ENCODE results near the gene SLCO3A1.

The SLCO3A1 gene

DNA sequence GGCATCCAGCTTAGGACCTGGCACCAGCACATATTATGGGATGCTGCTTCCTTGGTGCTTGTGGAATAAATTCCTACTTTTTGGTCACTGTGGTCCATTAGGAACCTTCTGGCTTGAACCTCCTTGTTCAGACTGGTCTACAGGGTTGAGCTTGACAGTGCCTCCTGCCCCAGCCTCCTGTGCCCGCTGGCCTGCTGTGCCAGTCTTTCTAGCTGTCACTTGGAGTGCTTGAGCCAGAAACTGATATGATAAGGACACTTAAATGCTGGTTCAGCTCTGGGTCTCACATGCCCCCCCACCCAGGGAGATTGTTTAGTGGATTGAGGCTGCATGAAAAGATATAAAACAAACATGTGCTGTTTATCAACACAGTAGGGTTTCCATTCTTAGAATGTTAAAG is 147.8 kb downstream of the SLCO3A1 start:
- DNase-seq (ENCODE audit: low read depth): no peak
- TF ChIP-seq CTCF (IDR thresholded peaks at IDR 0.05; ENCODE audit: low read depth, low read length, missing control alignments): no peak

GRCh38 chr15:92002666-92003065 is 149.2 kb downstream of the SLCO3A1 start:
- no peak for DNase-seq (ENCODE audit: low read depth)
- no peak for TF ChIP-seq CTCF (IDR thresholded peaks at IDR 0.05; ENCODE audit: low read depth, low read length, missing control alignments)
- no peak overlapping the region for H3K4me3 ChIP-seq (ENCODE audit: low read depth, low read length)

More for the DNA sequence above, 147.8 kb downstream of the SLCO3A1 start:
- H3K4me3 ChIP-seq (ENCODE audit: low read depth, low read length): no peak overlapping the region

DNA sequence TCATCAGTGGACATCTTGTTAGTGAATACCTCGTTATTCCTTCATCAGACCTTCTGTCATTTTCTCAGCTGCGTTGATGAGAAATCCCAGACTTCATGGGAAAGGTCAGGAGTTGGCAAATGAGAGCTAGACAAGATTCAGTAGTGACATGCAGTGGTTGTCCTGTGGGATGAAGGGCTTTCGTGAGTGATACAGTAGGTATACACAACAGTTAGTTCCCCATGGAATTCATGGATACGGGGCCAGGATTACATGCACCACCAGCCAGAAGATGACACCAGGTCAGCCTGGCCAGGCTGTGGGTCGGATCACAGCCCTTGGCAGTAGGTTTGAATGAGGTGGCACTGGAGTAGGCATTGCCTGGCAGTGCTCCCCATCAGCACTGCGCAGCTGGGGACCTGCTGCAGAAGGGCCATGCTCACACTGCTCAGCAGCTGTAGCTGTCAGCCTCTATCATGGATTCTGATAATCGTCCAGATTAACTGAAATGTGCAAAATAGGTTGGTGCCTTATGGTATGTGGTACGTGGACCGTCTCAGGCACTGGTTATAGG is 150.1 kb downstream of the SLCO3A1 start:
- H3K4me3 ChIP-seq (ENCODE audit: low read depth, low read length): no peak overlapping the region
- DNase-seq (ENCODE audit: low read depth): no peak
- TF ChIP-seq CTCF (IDR thresholded peaks at IDR 0.05; ENCODE audit: low read depth, low read length, missing control alignments): no peak

GRCh38 chr15:92005154-92005553 is 151.6 kb downstream of the SLCO3A1 start:
- no peak for TF ChIP-seq CTCF (IDR thresholded peaks at IDR 0.05; ENCODE audit: low read depth, low read length, missing control alignments)
- no peak for DNase-seq (ENCODE audit: low read depth)
- H3K4me3 ChIP-seq (ENCODE audit: low read depth, low read length): no peak overlapping the region

GRCh38 chr15:92006186-92007028 is 152.9 kb downstream of the SLCO3A1 start:
- no peak for TF ChIP-seq CTCF (IDR thresholded peaks at IDR 0.05; ENCODE audit: low read depth, low read length, missing control alignments)
- DNase-seq (ENCODE audit: low read depth): no peak
- H3K4me3 ChIP-seq (ENCODE audit: low read depth, low read length): no peak overlapping the region

GRCh38 chr15:92009162-92009561 is 155.7 kb downstream of the SLCO3A1 start:
- TF ChIP-seq CTCF (IDR thresholded peaks at IDR 0.05; ENCODE audit: low read depth, low read length, missing control alignments): no peak
- no peak for DNase-seq (ENCODE audit: low read depth)
- no peak overlapping the region for H3K4me3 ChIP-seq (ENCODE audit: low read depth, low read length)
